GM06990 (cell line): ENCODE measurements around the gene GARIN5A.
"Not testable (repeated sequence)": the region's sequence is repeated elsewhere in the genome, so short reads cannot be mapped to it uniquely, and the experiment has no call there.

Experiments used
- DNase-seq: peaks from one replicate; pipeline ENCODE4 v3.0.0-alpha.2; 2011; ENCODE audit not compliant: insufficient read length; ENCODE audit errors: extremely low read depth
- H3K27me3 ChIP-seq: replicated peaks from 2 replicates; pipeline ENCODE4 v1.6.0; 2011; ENCODE audit warnings: low read length; ENCODE audit not compliant: control insufficient read depth, insufficient read depth
- H3K36me3 ChIP-seq: 2 replicates; pipeline ENCODE4 v1.5.1; 2011; ENCODE audit warnings: low read length; ENCODE audit not compliant: control insufficient read depth, insufficient read depth
- H3K4me3 ChIP-seq: replicated peaks from 2 replicates; pipeline ENCODE4 v1.5.1; 2011; ENCODE audit warnings: low read depth, mild to moderate bottlenecking, control low read depth, low read length
- TF ChIP-seq, protein P1 (sequence below): IDR thresholded peaks from 2 replicates; pipeline ENCODE4 v1.5.1; 2011; ENCODE audit warnings: low read length, control low read depth, mild to moderate bottlenecking, inconsistent platforms; ENCODE audit not compliant: insufficient read depth, poor library complexity, severe bottlenecking

The GARIN5A gene

GRCh38 chr19:50476907-50477238 lies 225 bp upstream of the GARIN5A start:
- Histone ChIP-seq H3K36me3 (peaks cover 31% of the 10 kb centered on the region), H3K4me3 (peak overlapping the region; percentile 79), H3K27me3 (no peaks in the 10 kb centered on the region)
- DNase-seq = no peak
- TF ChIP-seq, protein P1, sequence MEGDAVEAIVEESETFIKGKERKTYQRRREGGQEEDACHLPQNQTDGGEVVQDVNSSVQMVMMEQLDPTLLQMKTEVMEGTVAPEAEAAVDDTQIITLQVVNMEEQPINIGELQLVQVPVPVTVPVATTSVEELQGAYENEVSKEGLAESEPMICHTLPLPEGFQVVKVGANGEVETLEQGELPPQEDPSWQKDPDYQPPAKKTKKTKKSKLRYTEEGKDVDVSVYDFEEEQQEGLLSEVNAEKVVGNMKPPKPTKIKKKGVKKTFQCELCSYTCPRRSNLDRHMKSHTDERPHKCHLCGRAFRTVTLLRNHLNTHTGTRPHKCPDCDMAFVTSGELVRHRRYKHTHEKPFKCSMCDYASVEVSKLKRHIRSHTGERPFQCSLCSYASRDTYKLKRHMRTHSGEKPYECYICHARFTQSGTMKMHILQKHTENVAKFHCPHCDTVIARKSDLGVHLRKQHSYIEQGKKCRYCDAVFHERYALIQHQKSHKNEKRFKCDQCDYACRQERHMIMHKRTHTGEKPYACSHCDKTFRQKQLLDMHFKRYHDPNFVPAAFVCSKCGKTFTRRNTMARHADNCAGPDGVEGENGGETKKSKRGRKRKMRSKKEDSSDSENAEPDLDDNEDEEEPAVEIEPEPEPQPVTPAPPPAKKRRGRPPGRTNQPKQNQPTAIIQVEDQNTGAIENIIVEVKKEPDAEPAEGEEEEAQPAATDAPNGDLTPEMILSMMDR = no peak

- DNase-seq = no peak
- TF ChIP-seq, protein P1 = no peak
- H3K27me3 ChIP-seq = no peaks in the 10 kb centered on the region
- peaks cover 20% of the 10 kb centered on the region for H3K36me3 ChIP-seq
- no peak overlapping the region for H3K4me3 ChIP-seq
Observed at GRCh38 chr19:50475736-50476223, 868 bp downstream of the GARIN5A start.

DNA sequence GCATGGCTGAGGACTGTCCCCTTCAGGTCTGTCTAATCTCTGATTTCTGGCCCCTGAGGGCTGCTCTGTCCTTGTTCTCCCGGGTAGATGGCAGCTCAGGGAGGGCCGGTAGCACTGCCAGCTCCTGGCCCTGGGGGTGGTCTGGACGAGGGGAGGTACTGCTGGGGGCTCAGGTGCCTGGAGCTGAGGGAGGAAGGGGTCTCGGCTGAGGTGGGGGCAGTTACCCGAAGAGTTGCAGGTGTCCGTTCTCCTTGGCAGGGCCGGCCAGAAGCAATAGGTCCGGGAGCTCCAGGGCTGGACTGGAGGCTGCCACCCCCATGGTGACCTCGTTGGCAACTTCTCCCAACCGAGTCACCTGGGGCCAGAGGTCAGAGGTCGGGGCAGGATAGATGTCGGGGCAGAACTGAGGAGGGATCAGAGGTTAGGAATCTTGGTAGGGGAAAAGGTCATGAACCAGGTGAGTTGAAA lies 1.5 kb downstream of the GARIN5A start:
- H3K36me3 ChIP-seq = peaks cover 16% of the 10 kb centered on the region
- TF ChIP-seq, protein P1 = no peak
- no peak for DNase-seq
- H3K4me3 ChIP-seq = no peak overlapping the region
- no peaks in the 10 kb centered on the region for H3K27me3 ChIP-seq

GRCh38 chr19:50473336-50473735 lies 3.3 kb downstream of the GARIN5A start:
- H3K4me3 ChIP-seq, DNase-seq, H3K27me3 ChIP-seq, H3K36me3 ChIP-seq: not testable (repeated sequence)

DNA sequence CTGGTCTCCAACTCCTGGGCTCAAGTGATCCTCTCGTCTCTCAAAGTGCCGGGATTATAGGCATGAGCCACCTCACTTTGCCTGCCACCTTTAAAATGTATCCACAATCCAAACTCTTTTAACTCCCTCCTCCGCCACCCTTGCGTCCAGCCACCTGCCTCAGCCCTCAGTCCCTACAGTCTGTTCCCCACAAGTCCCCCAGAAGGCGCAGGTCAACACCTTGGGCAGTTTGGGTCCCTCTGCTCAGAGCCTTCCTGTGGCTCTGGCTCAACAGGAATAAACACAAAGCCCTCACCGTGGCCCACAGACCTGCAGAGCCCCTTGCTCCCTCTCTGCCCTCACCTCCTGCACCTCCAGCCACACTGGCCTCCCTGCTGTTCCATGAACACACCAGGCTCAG lies 7.8 kb downstream of the GARIN5A start:
- no peaks in the 10 kb centered on the region for H3K36me3 ChIP-seq
- H3K4me3 ChIP-seq = no peak overlapping the region
- TF ChIP-seq, protein P1 = no peak
- DNase-seq = no peak
- H3K27me3 ChIP-seq = no peaks in the 10 kb centered on the region; the same call in 1 of the 2 replicates

- TF ChIP-seq, protein P1 = no peak
- H3K4me3 ChIP-seq = no peak overlapping the region
- DNase-seq = no peak
- no peaks in the 10 kb centered on the region for H3K36me3 ChIP-seq
- no peaks in the 10 kb centered on the region; the same call in 1 of the 2 replicates for H3K27me3 ChIP-seq
Observed at GRCh38 chr19:50467566-50467965, 9.1 kb downstream of the GARIN5A start.
